Activated naive CD8-positive, alpha-beta T cell treated with anti-CD3 and anti-CD28 coated beads, Interleukin-2, amount 50 U/mL, for 24 hours (primary cell): ENCODE results near the gene GSPT2.
"Not testable (repeated sequence)": the region's sequence is repeated elsewhere in the genome, so short reads cannot be mapped to it uniquely, and the experiment has no call there.

ENCODE experiments used
- ATAC-seq: fragments of 150-1000 bp; cut with Tn5 transposase; one replicate; pipeline ENCODE4 v1.10.0; 2021
- DNase-seq: peaks from one replicate; pipeline ENCODE4 v3.0.0; 2021
- H3K27ac Mint-ChIP-seq: one replicate; pipeline ENCODE4 v1.8.0; 2021; ENCODE audit warnings: mild to moderate bottlenecking, mixed read lengths
- H3K27me3 Mint-ChIP-seq: one replicate; pipeline ENCODE4 v1.8.0; 2021; ENCODE audit warnings: mixed read lengths
- H3K36me3 Mint-ChIP-seq: one replicate; pipeline ENCODE4 v1.8.0; 2021; ENCODE audit warnings: low read depth, mixed read lengths
- H3K4me1 Mint-ChIP-seq: one replicate; pipeline ENCODE4 v1.8.0; 2021; ENCODE audit warnings: mixed read lengths
- H3K4me3 Mint-ChIP-seq: one replicate; pipeline ENCODE4 v1.8.0; 2021; ENCODE audit warnings: mild to moderate bottlenecking, moderate library complexity, mixed read lengths
- H3K9me3 Mint-ChIP-seq: one replicate; pipeline ENCODE4 v1.8.0; 2021; ENCODE audit warnings: mixed read lengths

Gene GSPT2

DNA sequence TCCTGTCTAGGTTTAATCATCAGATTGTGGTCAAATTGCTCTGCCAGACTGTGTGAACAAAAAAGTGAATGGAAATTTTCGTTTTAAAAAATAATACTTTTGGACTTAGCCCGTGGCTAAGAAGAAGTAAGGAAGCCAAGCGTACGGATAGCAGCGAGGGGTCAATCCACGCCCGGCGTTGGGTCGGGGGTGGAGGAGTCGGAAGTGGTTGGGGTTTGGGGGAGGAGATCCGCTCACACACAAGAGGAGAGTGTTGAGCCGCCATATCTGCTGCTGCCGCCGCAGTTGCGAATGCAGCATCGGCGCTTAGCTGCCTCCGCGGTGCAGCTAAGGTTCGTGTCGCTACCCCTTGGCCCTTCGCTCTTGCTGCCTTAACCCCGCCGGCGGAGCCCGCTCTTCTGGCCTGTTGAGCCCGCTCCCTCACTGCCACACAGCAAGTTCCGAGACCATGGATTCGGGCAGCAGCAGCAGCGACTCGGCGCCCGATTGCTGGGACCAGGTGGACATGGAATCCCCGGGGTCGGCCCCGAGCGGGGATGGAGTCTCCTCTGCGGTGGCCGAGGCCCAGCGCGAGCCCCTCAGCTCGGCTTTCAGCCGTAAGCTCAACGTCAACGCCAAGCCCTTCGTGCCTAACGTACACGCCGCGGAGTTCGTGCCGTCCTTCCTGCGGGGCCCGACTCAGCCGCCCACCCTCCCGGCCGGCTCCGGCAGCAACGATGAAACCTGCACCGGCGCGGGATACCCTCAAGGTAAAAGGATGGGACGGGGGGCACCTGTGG, at the start of gene GSPT2:
TSS of gene GSPT2 (plus strand) at position 264 of the 779 bp plus-strand sequence. CDS start at position 449, 185 bp downstream.
- DNase-seq = peak; percentile 62
- ATAC-seq = peak; percentile 87
- Mint-ChIP-seq H3K27ac (peak within 1 kb of the TSS; percentile 68), H3K27me3 (peaks cover 2% of the 10 kb centered on the region), H3K4me1 (peaks cover 20% of the 10 kb centered on the region), H3K36me3 (peaks cover 27% of the 10 kb centered on the region), H3K9me3 (peaks cover 19% of the 10 kb centered on the region), H3K4me3 (peak within 1 kb of the TSS; percentile 84)

DNA sequence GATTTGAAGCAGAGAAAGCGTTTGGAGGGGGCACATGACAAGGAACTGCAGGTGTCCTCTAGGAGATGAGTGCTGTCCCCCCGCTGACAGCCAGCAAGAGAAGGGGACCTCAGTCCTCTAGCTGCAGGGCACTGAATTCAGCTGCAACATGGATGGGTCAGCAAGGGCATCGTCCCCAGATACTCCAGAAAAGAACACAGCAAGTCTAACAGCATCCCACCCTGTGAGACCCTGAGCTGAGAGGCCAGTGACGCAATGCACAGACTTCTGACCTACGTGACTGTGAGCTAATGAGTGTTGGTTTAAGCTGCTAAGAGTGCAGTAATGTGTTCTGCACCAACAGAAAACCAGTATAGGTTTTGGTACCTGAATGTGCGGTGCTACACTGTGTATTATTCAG, 49.0 kb upstream of the GSPT2 start:
- no peak overlapping the region for H3K27ac Mint-ChIP-seq
- DNase-seq = no peak

DNA sequence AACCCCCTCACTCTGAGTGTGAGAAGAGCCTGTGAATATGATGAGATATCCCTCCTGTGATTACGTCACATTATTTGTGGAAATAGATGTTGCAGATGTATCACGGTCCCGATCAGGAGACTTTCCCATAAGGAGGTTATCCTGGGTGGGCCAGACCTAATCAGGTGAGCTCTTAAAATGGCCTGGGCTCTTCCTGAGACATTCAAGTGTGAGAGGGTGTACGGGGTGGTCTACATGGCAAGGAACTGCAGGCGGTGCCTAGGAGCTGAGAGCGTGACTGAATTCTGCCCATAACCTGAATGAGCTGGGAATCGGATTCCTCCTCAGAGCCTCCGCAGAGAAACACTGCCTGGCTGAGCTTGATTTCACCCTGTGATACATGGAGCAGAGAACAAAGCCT, 45.8 kb upstream of the GSPT2 start:
- H3K36me3 Mint-ChIP-seq = no peaks in the 10 kb centered on the region
- peaks cover 4% of the 10 kb centered on the region for H3K27me3 Mint-ChIP-seq
- H3K4me1 Mint-ChIP-seq = no peaks in the 10 kb centered on the region
- DNase-seq (no peak), ATAC-seq (no peak)
- H3K4me3 Mint-ChIP-seq = no peak overlapping the region
- H3K9me3 Mint-ChIP-seq = no peaks in the 10 kb centered on the region
- H3K27ac Mint-ChIP-seq = no peak overlapping the region

More for the DNA sequence above, 49.0 kb upstream of the GSPT2 start:
- H3K27me3 Mint-ChIP-seq = peaks cover 4% of the 10 kb centered on the region
- no peaks in the 10 kb centered on the region for H3K4me1 Mint-ChIP-seq
- H3K36me3 Mint-ChIP-seq = no peaks in the 10 kb centered on the region
- H3K9me3 Mint-ChIP-seq = no peaks in the 10 kb centered on the region
- no peak for ATAC-seq
- H3K4me3 Mint-ChIP-seq = no peak overlapping the region

DNA sequence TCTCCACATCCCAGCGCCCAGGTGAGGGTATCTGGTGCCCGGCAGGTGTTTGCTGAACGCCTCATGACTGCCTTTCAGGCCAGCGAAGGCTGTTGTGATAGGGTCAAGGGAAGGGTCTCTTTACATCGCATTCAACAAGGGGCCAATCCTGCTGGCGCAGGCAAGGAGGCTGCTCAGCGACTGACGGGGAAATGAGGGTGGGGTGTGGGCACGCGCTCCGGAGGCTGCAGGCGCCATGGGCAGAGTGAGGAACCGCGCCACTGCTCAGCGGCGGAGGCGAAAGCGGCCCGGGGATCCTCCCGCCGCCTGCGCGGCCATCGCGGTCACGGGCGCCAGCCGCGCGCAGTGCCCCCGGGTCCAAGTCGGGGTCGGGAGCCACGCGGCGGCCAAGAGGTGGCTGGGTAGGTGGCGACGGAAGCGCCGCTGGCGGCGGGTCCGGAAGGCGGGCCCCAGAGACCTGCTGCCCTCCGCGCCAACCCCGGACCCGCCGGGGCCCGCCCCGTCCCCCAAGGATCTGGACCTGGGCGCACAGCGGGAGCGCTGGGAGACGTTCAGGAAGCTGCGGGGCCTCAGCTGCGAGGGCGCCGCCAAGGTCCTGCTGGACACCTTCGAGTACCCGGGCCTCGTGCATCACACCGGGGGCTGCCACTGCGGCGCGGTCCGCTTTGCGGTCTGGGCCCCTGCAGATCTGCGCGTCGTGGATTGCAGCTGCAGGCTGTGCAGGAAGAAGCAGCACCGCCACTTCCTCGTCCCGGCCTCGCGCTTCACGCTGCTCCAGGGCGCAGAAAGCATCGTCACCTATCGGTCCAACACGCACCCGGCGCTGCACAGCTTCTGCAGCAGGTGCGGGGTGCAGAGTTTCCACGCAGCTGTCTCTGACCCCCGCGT, 32.7 kb upstream of the GSPT2 start, which contains the start of gene CENPVL1:
TSS of gene CENPVL1 (plus strand) at position 236 of the 888 bp plus-strand sequence. CDS start at position 236, 0 bp downstream.
- H3K36me3 Mint-ChIP-seq, H3K4me3 Mint-ChIP-seq, H3K27me3 Mint-ChIP-seq, DNase-seq, ATAC-seq, H3K4me1 Mint-ChIP-seq, H3K9me3 Mint-ChIP-seq, H3K27ac Mint-ChIP-seq: not testable (repeated sequence)

- peak; percentile 20 for ATAC-seq
Measured at GRCh38 chrX:51712943-51713647, 30.1 kb upstream of the GSPT2 start.

GRCh38 chrX:51728202-51728601, 15.0 kb upstream of the GSPT2 start:
- no peak overlapping the region for H3K4me3 Mint-ChIP-seq
- H3K4me1 Mint-ChIP-seq = no peaks in the 10 kb centered on the region
- H3K27ac Mint-ChIP-seq = no peak overlapping the region
- H3K27me3 Mint-ChIP-seq = no peaks in the 10 kb centered on the region
- DNase-seq (no peak), ATAC-seq (no peak)
- H3K36me3 Mint-ChIP-seq = no peaks in the 10 kb centered on the region
- no peaks in the 10 kb centered on the region for H3K9me3 Mint-ChIP-seq

More at GRCh38 chrX:51712943-51713647, 30.1 kb upstream of the GSPT2 start:
- DNase-seq, H3K9me3 Mint-ChIP-seq, H3K36me3 Mint-ChIP-seq, H3K27me3 Mint-ChIP-seq, H3K4me1 Mint-ChIP-seq, H3K27ac Mint-ChIP-seq, H3K4me3 Mint-ChIP-seq: not testable (repeated sequence)

- H3K27ac Mint-ChIP-seq = no peak overlapping the region
- H3K27me3 Mint-ChIP-seq = peaks cover 6% of the 10 kb centered on the region
- no peaks in the 10 kb centered on the region for H3K36me3 Mint-ChIP-seq
- ATAC-seq (no peak), DNase-seq (no peak)
- no peaks in the 10 kb centered on the region for H3K4me1 Mint-ChIP-seq
- no peaks in the 10 kb centered on the region for H3K9me3 Mint-ChIP-seq
- no peak overlapping the region for H3K4me3 Mint-ChIP-seq
Measured at GRCh38 chrX:51737091-51737490, 6.2 kb upstream of the GSPT2 start.

- Mint-ChIP-seq H3K36me3 (peaks cover 27% of the 10 kb centered on the region), H3K9me3 (peaks cover 15% of the 10 kb centered on the region), H3K27ac (no peak overlapping the region), H3K4me1 (peaks cover 20% of the 10 kb centered on the region), H3K27me3 (peaks cover 6% of the 10 kb centered on the region), H3K4me3 (peak overlapping the region; percentile 84)
- ATAC-seq (no peak), DNase-seq (no peak)
Measured at GRCh38 chrX:51742586-51742985, 656 bp upstream of the GSPT2 start.

GRCh38 chrX:51747671-51748070, 4.4 kb downstream of the GSPT2 start:
- no peak for DNase-seq
- no peaks in the 10 kb centered on the region for H3K27me3 Mint-ChIP-seq
- peaks cover 20% of the 10 kb centered on the region for H3K4me1 Mint-ChIP-seq
- H3K4me3 Mint-ChIP-seq = no peak overlapping the region
- peaks cover 26% of the 10 kb centered on the region for H3K9me3 Mint-ChIP-seq
- no peak for ATAC-seq
- no peak overlapping the region for H3K27ac Mint-ChIP-seq
- peaks cover 27% of the 10 kb centered on the region for H3K36me3 Mint-ChIP-seq

DNA sequence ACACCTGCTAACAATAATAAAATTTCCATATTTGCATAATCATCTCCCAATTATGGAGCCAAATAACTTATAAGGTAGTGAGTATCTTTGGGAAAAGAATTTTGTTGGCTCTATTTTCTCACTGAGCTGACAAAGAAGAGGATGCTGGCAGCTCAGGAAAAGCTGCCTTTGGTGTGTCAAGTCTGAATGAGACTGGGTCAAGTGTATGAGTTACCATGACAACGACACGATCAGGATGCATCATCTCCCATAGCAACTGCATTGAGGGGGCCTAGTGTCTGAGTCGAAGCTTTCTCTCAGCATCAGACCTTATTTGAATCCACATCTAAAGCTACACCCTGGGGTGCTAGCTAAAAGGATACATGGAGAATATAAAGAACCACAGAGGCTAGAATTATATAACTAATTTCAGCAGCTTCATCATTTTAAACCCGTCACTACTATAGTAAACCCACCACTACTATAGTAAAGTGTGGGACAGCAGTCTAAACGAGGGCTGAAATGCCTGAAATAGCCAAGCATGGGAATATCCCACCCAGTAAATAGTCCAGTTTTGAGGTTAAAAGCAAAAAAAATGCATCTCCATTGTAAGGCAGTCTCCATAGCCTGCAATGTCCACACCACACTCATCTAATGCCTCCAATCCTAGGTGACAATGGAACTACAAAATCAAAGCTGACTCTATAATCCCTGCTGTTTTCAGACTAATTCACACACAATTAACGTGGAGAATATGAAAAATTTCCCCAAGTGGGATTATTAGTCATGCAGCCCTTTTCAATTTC, 16.0 kb downstream of the GSPT2 start:
- H3K4me1 Mint-ChIP-seq = no peaks in the 10 kb centered on the region
- no peak for ATAC-seq
- H3K4me3 Mint-ChIP-seq = no peak overlapping the region
- H3K9me3 Mint-ChIP-seq = no peaks in the 10 kb centered on the region
- peaks cover 4% of the 10 kb centered on the region for H3K27me3 Mint-ChIP-seq
- no peaks in the 10 kb centered on the region for H3K36me3 Mint-ChIP-seq
- no peak for DNase-seq
- no peak overlapping the region for H3K27ac Mint-ChIP-seq

GRCh38 chrX:51760657-51761056, 17.4 kb downstream of the GSPT2 start:
- DNase-seq = no peak
- no peaks in the 10 kb centered on the region for H3K9me3 Mint-ChIP-seq
- H3K36me3 Mint-ChIP-seq = no peaks in the 10 kb centered on the region
- H3K4me3 Mint-ChIP-seq = no peak overlapping the region
- H3K27ac Mint-ChIP-seq = no peak overlapping the region
- ATAC-seq = no peak
- no peaks in the 10 kb centered on the region for H3K4me1 Mint-ChIP-seq
- H3K27me3 Mint-ChIP-seq = peaks cover 2% of the 10 kb centered on the region

GRCh38 chrX:51766546-51766945, 23.3 kb downstream of the GSPT2 start:
- Mint-ChIP-seq H3K4me1 (no peaks in the 10 kb centered on the region), H3K27me3 (no peaks in the 10 kb centered on the region), H3K27ac (no peak overlapping the region), H3K36me3 (no peaks in the 10 kb centered on the region), H3K9me3 (no peaks in the 10 kb centered on the region), H3K4me3 (no peak overlapping the region)
- ATAC-seq (no peak), DNase-seq (no peak)

DNA sequence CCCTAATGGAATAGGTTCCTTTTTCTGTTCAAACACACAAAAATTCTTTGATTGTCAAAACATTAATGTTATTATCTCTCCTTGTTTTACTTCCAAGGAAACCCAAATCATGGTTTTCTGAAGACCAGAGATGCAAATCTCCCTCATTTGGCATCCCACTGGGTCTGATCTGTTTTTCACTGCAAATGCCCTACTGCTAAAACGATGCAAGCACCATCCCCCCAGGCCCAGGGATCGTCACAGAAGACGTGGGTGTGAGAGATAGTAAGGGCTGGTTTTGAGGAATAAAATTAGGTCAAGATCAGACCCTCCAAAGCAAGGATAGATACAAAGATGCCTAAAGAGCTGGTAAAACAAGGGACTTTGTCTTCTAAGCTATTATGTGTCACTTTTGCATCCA, 33.6 kb downstream of the GSPT2 start:
- no peaks in the 10 kb centered on the region for H3K4me1 Mint-ChIP-seq
- H3K9me3 Mint-ChIP-seq = no peaks in the 10 kb centered on the region
- H3K4me3 Mint-ChIP-seq = no peak overlapping the region
- no peaks in the 10 kb centered on the region for H3K36me3 Mint-ChIP-seq
- H3K27ac Mint-ChIP-seq = no peak overlapping the region
- H3K27me3 Mint-ChIP-seq = no peaks in the 10 kb centered on the region
- DNase-seq (no peak), ATAC-seq (no peak)

DNA sequence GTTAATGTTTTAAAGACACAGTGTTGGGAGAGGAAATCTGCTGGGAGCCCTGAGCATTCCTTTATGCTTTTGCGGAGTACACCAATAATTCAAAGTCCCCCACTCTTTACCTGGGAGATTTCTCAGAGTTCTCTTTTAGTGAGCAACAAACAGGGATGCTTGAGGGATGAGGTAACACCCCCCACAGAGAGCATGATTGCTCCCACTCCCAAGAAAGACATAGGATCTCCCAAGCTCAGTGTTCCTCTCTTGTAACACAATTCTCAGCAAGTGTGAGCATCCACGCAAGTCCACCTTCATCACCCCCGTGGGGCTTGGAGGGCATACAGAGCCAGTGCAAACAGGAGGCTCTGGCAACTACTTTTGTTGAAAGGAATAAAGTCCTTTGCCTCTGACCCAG, 36.1 kb downstream of the GSPT2 start:
- no peaks in the 10 kb centered on the region for H3K27me3 Mint-ChIP-seq

More for the DNA sequence above, 36.1 kb downstream of the GSPT2 start:
- Mint-ChIP-seq H3K27ac (no peak overlapping the region), H3K9me3 (no peaks in the 10 kb centered on the region), H3K36me3 (no peaks in the 10 kb centered on the region), H3K4me3 (no peak overlapping the region), H3K4me1 (no peaks in the 10 kb centered on the region)
- ATAC-seq = no peak
- no peak for DNase-seq
